ENCODE data around the gene EID3. TPM values are rescaled to one million over a fixed set of nuclear protein-coding genes. Genes with fewer than 3 reads are reported as not detected.

The EID3 gene
- total RNA-seq, 1 experiment from 2014 or later, result 3.2 TPM

- H3K9me3 ChIP-seq, result no peaks in the 10 kb centered on the region
- intact Hi-C loops (cut with micrococcal nuclease; ENCODE audit: unreplicated experiment), result no loop called here
- no peaks in the 10 kb centered on the region for H3K27me3 Mint-ChIP-seq (ENCODE audit: insufficient read depth, unreplicated experiment)
- H3K4me3 ChIP-seq (ENCODE audit: low read depth, low read length), result no peak overlapping the region
- BruUV-seq (replicated peaks), result no TSS peak
- peaks cover 3% of the 10 kb centered on the region; the same call in 1 of the 2 replicates for H3K36me3 ChIP-seq (ENCODE audit: control insufficient read depth, insufficient read depth, low read length)
- H3K4me1 ChIP-seq, result no peaks in the 10 kb centered on the region
- TF ChIP-seq, protein P1, sequence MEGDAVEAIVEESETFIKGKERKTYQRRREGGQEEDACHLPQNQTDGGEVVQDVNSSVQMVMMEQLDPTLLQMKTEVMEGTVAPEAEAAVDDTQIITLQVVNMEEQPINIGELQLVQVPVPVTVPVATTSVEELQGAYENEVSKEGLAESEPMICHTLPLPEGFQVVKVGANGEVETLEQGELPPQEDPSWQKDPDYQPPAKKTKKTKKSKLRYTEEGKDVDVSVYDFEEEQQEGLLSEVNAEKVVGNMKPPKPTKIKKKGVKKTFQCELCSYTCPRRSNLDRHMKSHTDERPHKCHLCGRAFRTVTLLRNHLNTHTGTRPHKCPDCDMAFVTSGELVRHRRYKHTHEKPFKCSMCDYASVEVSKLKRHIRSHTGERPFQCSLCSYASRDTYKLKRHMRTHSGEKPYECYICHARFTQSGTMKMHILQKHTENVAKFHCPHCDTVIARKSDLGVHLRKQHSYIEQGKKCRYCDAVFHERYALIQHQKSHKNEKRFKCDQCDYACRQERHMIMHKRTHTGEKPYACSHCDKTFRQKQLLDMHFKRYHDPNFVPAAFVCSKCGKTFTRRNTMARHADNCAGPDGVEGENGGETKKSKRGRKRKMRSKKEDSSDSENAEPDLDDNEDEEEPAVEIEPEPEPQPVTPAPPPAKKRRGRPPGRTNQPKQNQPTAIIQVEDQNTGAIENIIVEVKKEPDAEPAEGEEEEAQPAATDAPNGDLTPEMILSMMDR (IDR thresholded peaks at IDR 0.05; ENCODE audit: insufficient read depth in 1 of 2, low read depth in 1 of 2, low read length in 1 of 2, severe bottlenecking in 1 of 2, unreplicated experiment in 1 of 2), result no peak
- no peaks in the 10 kb centered on the region for H3K9me3 Mint-ChIP-seq (ENCODE audit: unreplicated experiment)
- no peaks in the 10 kb centered on the region for H3K27me3 ChIP-seq (replicated peaks; ENCODE audit: control insufficient read depth, insufficient read depth, low read length)
- ChIA-PET CTCF (no interaction called here), POLR2A (no interaction called here)
- H3K27ac Mint-ChIP-seq (ENCODE audit: unreplicated experiment), result no peak overlapping the region
- H3K4me1 Mint-ChIP-seq (ENCODE audit: low read depth, unreplicated experiment), result no peaks in the 10 kb centered on the region
- H3K36me3 Mint-ChIP-seq (ENCODE audit: insufficient read depth, unreplicated experiment), result peaks cover 55% of the 10 kb centered on the region
- H3K4me3 Mint-ChIP-seq (ENCODE audit: unreplicated experiment), result no peak overlapping the region
- no peak for DNase-seq
These were observed 44.9 kb downstream of the EID3 start for GRCh38 chr12:104348283-104348993.

- H3K36me3 Mint-ChIP-seq (ENCODE audit: insufficient read depth, unreplicated experiment), result peaks cover 52% of the 10 kb centered on the region
These were observed 45.5 kb downstream of the EID3 start for GRCh38 chr12:104348994-104349494.

DNA sequence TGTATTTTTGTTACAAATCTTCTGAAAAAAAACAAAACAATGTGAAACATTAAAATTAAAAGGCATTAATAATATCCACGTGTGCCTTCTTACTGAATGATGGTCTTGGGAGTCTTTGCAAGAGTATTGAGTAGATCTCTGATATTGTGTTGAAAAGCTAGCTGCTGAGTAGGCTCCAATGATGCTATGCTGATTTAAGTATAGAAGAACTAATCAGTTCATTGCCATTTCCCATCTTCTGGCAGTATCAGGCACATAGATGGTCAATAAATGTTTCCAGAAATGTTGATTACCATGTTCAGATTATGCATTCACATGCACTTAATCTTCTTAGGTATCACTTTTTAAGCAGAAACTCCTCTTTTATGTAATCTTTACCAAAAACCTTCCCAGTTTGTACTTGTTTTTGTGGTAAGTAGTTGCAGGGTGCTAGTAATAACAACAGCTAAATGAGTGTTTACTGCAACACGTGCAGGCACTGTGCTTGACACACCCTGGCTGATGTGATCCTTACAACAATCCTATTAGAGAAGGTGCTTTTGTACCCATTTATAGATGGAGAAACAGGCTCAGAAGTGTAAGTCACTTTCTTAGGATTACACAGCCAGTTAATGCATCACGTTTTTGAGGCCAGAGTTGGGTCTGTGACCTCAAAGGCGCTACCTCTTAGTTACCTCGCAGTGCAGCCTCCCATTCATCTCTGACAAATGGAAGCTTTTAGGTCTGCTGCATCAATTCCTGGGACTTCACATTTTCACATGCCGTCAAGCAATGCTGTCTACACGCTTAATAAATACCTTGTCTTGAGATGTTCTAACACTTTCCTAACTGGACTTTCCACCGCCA lies 46.9 kb downstream of the EID3 start:
- H3K27ac Mint-ChIP-seq (ENCODE audit: unreplicated experiment), result no peak overlapping the region
- H3K4me1 ChIP-seq, result 0 out of 2 replicates have a peak, but pooled peaks cover 3% of the 10 kb centered on the region
- CTCF ChIA-PET, result no interaction called here

More at GRCh38 chr12:104348994-104349494, 45.5 kb downstream of the EID3 start:
- CTCF ChIA-PET, result no interaction called here
- Histone ChIP-seq H3K4me3 (ENCODE audit: low read depth, low read length) (no peak overlapping the region), H3K27me3 (replicated peaks; ENCODE audit: control insufficient read depth, insufficient read depth, low read length) (no peaks in the 10 kb centered on the region), H3K9me3 (no peaks in the 10 kb centered on the region), H3K36me3 (ENCODE audit: control insufficient read depth, insufficient read depth, low read length) (peaks cover 3% of the 10 kb centered on the region; the same call in 1 of the 2 replicates), H3K4me1 (no peaks in the 10 kb centered on the region)
- no peaks in the 10 kb centered on the region for H3K27me3 Mint-ChIP-seq (ENCODE audit: insufficient read depth, unreplicated experiment)
- H3K4me3 Mint-ChIP-seq (ENCODE audit: unreplicated experiment), result no peak overlapping the region
- H3K4me1 Mint-ChIP-seq (ENCODE audit: low read depth, unreplicated experiment), result no peaks in the 10 kb centered on the region
- H3K9me3 Mint-ChIP-seq (ENCODE audit: unreplicated experiment), result no peaks in the 10 kb centered on the region
- TSS peak; percentile 50 for BruUV-seq (replicated peaks)
- POLR2A ChIA-PET, result no interaction called here
- intact Hi-C loops (cut with micrococcal nuclease; ENCODE audit: unreplicated experiment), result no loop called here
- H3K27ac Mint-ChIP-seq (ENCODE audit: unreplicated experiment), result no peak overlapping the region
- TF ChIP-seq, protein P1 (IDR thresholded peaks at IDR 0.05; ENCODE audit: insufficient read depth in 1 of 2, low read depth in 1 of 2, low read length in 1 of 2, severe bottlenecking in 1 of 2, unreplicated experiment in 1 of 2), result no peak
- DNase-seq, result no peak

More for the DNA sequence above, 46.9 kb downstream of the EID3 start:
- H3K36me3 Mint-ChIP-seq (ENCODE audit: insufficient read depth, unreplicated experiment), result peaks cover 41% of the 10 kb centered on the region
- DNase-seq, result no peak
- TF ChIP-seq, protein P1 (IDR thresholded peaks at IDR 0.05; ENCODE audit: insufficient read depth in 1 of 2, low read depth in 1 of 2, low read length in 1 of 2, severe bottlenecking in 1 of 2, unreplicated experiment in 1 of 2), result no peak
- H3K36me3 ChIP-seq (ENCODE audit: control insufficient read depth, insufficient read depth, low read length), result peaks cover 3% of the 10 kb centered on the region; the same call in 1 of the 2 replicates
- no peak overlapping the region for H3K4me3 ChIP-seq (ENCODE audit: low read depth, low read length)
- POLR2A ChIA-PET, result no interaction called here
- H3K27me3 Mint-ChIP-seq (ENCODE audit: insufficient read depth, unreplicated experiment), result no peaks in the 10 kb centered on the region
- intact Hi-C loops (cut with micrococcal nuclease; ENCODE audit: unreplicated experiment), result no loop called here
- no TSS peak for BruUV-seq (replicated peaks)
- no peaks in the 10 kb centered on the region for H3K9me3 Mint-ChIP-seq (ENCODE audit: unreplicated experiment)
- H3K9me3 ChIP-seq, result no peaks in the 10 kb centered on the region
- no peak overlapping the region for H3K4me3 Mint-ChIP-seq (ENCODE audit: unreplicated experiment)
- H3K27me3 ChIP-seq (replicated peaks; ENCODE audit: control insufficient read depth, insufficient read depth, low read length), result no peaks in the 10 kb centered on the region
- peaks cover 2% of the 10 kb centered on the region for H3K4me1 Mint-ChIP-seq (ENCODE audit: low read depth, unreplicated experiment)

Measured in Caco-2 (cell line).